GM10847 (cell line): ENCODE data around the gene TEDC1.

Experiments
- POLR2A ChIP-seq: IDR thresholded peaks from 2 replicates; pipeline ENCODE4 v1.6.1; 2011; ENCODE audit not compliant: insufficient read length; ENCODE audit errors: extremely low read depth

The TEDC1 gene

GRCh38 chr14:105503935-105504692 lies 13.1 kb downstream of the TEDC1 start:
- no peak for TF ChIP-seq POLR2A

- TF ChIP-seq POLR2A, result no peak
Observed at GRCh38 chr14:105505101-105505500, 14.1 kb downstream of the TEDC1 start.

GRCh38 chr14:105507247-105507646 lies 16.2 kb downstream of the TEDC1 start:
- TF ChIP-seq POLR2A, result no peak

- no peak for TF ChIP-seq POLR2A
Observed at GRCh38 chr14:105508069-105508468, 17.0 kb downstream of the TEDC1 start.

- no peak for TF ChIP-seq POLR2A
Observed at GRCh38 chr14:105508601-105509000, 17.6 kb downstream of the TEDC1 start.

GRCh38 chr14:105517096-105517495 lies 26.1 kb downstream of the TEDC1 start:
- no peak for TF ChIP-seq POLR2A

GRCh38 chr14:105519946-105520698 lies 29.1 kb downstream of the TEDC1 start:
- no peak for TF ChIP-seq POLR2A

- no peak for TF ChIP-seq POLR2A
Observed at GRCh38 chr14:105525326-105525725, 34.3 kb downstream of the TEDC1 start.

GRCh38 chr14:105525861-105526775 lies 35.1 kb downstream of the TEDC1 start, which contains the start of gene TMEM121:
TMEM121 (plus strand) TSS chr14:105526583; CDS start chr14:105528835, 2,252 bp downstream.
- no peak for TF ChIP-seq POLR2A

- no peak for TF ChIP-seq POLR2A
Observed at GRCh38 chr14:105526776-105527380, 35.8 kb downstream of the TEDC1 start.

GRCh38 chr14:105527381-105527825 lies 36.4 kb downstream of the TEDC1 start:
- TF ChIP-seq POLR2A, result no peak

- no peak for TF ChIP-seq POLR2A
Observed at GRCh38 chr14:105527826-105528585, 37.0 kb downstream of the TEDC1 start.

- no peak for TF ChIP-seq POLR2A
Observed at GRCh38 chr14:105528586-105529318, 37.7 kb downstream of the TEDC1 start.

GRCh38 chr14:105529319-105529568 lies 38.2 kb downstream of the TEDC1 start:
- TF ChIP-seq POLR2A, result no peak
